ENCODE measurements around the gene MAPK11.
"Not testable (repeated sequence)": the region's sequence is repeated elsewhere in the genome, so short reads cannot be mapped to it uniquely, and the experiment has no call there.

The MAPK11 gene

GRCh38 chr22:50277761-50278160 is 7.6 kb upstream of the MAPK11 start:
- peaks cover 6% of the 10 kb centered on the region for H3K4me1 Mint-ChIP-seq
- H3K36me3 Mint-ChIP-seq = no peaks in the 10 kb centered on the region
- H3K27ac Mint-ChIP-seq = no peak overlapping the region
- no peak overlapping the region for H3K4me3 Mint-ChIP-seq
- no peaks in the 10 kb centered on the region for H3K27me3 Mint-ChIP-seq
- no peaks in the 10 kb centered on the region for H3K9me3 Mint-ChIP-seq

GRCh38 chr22:50276143-50276542 is 6.0 kb upstream of the MAPK11 start:
- Mint-ChIP-seq H3K27ac (no peak overlapping the region), H3K27me3 (no peaks in the 10 kb centered on the region), H3K4me3 (no peak overlapping the region), H3K4me1 (peaks cover 6% of the 10 kb centered on the region), H3K9me3 (no peaks in the 10 kb centered on the region), H3K36me3 (no peaks in the 10 kb centered on the region)

GRCh38 chr22:50275181-50276055 is 5.2 kb upstream of the MAPK11 start:
- no peak overlapping the region for H3K4me3 Mint-ChIP-seq
- H3K27ac Mint-ChIP-seq = no peak overlapping the region
- H3K27me3 Mint-ChIP-seq = no peaks in the 10 kb centered on the region
- H3K4me1 Mint-ChIP-seq = peaks cover 6% of the 10 kb centered on the region
- no peaks in the 10 kb centered on the region for H3K36me3 Mint-ChIP-seq
- H3K9me3 Mint-ChIP-seq = no peaks in the 10 kb centered on the region

GRCh38 chr22:50274771-50275170 is 4.6 kb upstream of the MAPK11 start:
- no peak overlapping the region for H3K27ac Mint-ChIP-seq

GRCh38 chr22:50274311-50274710 is 4.1 kb upstream of the MAPK11 start:
- Mint-ChIP-seq H3K27ac (no peak overlapping the region), H3K4me3 (no peak overlapping the region), H3K9me3 (no peaks in the 10 kb centered on the region), H3K4me1 (peaks cover 6% of the 10 kb centered on the region), H3K27me3 (no peaks in the 10 kb centered on the region), H3K36me3 (no peaks in the 10 kb centered on the region)

More at GRCh38 chr22:50274771-50275170, 4.6 kb upstream of the MAPK11 start:
- Mint-ChIP-seq H3K4me1 (peaks cover 6% of the 10 kb centered on the region), H3K4me3 (no peak overlapping the region), H3K36me3 (no peaks in the 10 kb centered on the region), H3K27me3 (no peaks in the 10 kb centered on the region), H3K9me3 (no peaks in the 10 kb centered on the region)

- not testable (repeated sequence) for H3K9me3 Mint-ChIP-seq, H3K27me3 Mint-ChIP-seq, H3K4me1 Mint-ChIP-seq, H3K36me3 Mint-ChIP-seq
- Mint-ChIP-seq H3K4me3 (peak overlapping the region; percentile 44), H3K27ac (peak overlapping the region; percentile 72)
Measured at GRCh38 chr22:50273781-50274180, 3.6 kb upstream of the MAPK11 start.

GRCh38 chr22:50273352-50273751 is 3.2 kb upstream of the MAPK11 start:
- not testable (repeated sequence) for H3K36me3 Mint-ChIP-seq, H3K4me1 Mint-ChIP-seq, H3K9me3 Mint-ChIP-seq, H3K4me3 Mint-ChIP-seq, H3K27me3 Mint-ChIP-seq, H3K27ac Mint-ChIP-seq

- H3K27ac Mint-ChIP-seq = no peak overlapping the region
- H3K27me3 Mint-ChIP-seq = no peaks in the 10 kb centered on the region
- H3K4me3 Mint-ChIP-seq = peak overlapping the region; percentile 39
- H3K4me1 Mint-ChIP-seq = peaks cover 9% of the 10 kb centered on the region
- no peaks in the 10 kb centered on the region for H3K36me3 Mint-ChIP-seq
- no peaks in the 10 kb centered on the region for H3K9me3 Mint-ChIP-seq
Measured at GRCh38 chr22:50272044-50272802, 2.0 kb upstream of the MAPK11 start.

GRCh38 chr22:50271519-50271970 is 1.4 kb upstream of the MAPK11 start:
- no peak overlapping the region for H3K4me3 Mint-ChIP-seq
- H3K27ac Mint-ChIP-seq = no peak overlapping the region
- H3K9me3 Mint-ChIP-seq = no peaks in the 10 kb centered on the region
- H3K36me3 Mint-ChIP-seq = no peaks in the 10 kb centered on the region
- H3K4me1 Mint-ChIP-seq = peaks cover 9% of the 10 kb centered on the region
- H3K27me3 Mint-ChIP-seq = no peaks in the 10 kb centered on the region

- H3K27me3 Mint-ChIP-seq = no peaks in the 10 kb centered on the region
- peaks cover 9% of the 10 kb centered on the region for H3K4me1 Mint-ChIP-seq
- no peaks in the 10 kb centered on the region for H3K36me3 Mint-ChIP-seq
- no peak overlapping the region for H3K27ac Mint-ChIP-seq
- peak overlapping the region; percentile 76 for H3K4me3 Mint-ChIP-seq
- H3K9me3 Mint-ChIP-seq = no peaks in the 10 kb centered on the region
Measured at GRCh38 chr22:50270666-50271394, 650 bp upstream of the MAPK11 start.

- Mint-ChIP-seq H3K9me3 (no peaks in the 10 kb centered on the region), H3K36me3 (no peaks in the 10 kb centered on the region), H3K27ac (no peak overlapping the region), H3K4me3 (peak overlapping the region; percentile 30), H3K27me3 (no peaks in the 10 kb centered on the region), H3K4me1 (peaks cover 9% of the 10 kb centered on the region)
Measured at GRCh38 chr22:50269573-50269969, 609 bp downstream of the MAPK11 start.

GRCh38 chr22:50268655-50269113 is 1.5 kb downstream of the MAPK11 start:
- H3K4me3 Mint-ChIP-seq = peak overlapping the region; percentile 49
- H3K36me3 Mint-ChIP-seq = no peaks in the 10 kb centered on the region

GRCh38 chr22:50267591-50268390 is 2.4 kb downstream of the MAPK11 start:
- Mint-ChIP-seq H3K9me3 (no peaks in the 10 kb centered on the region), H3K4me3 (no peak overlapping the region), H3K27ac (no peak overlapping the region), H3K36me3 (no peaks in the 10 kb centered on the region), H3K4me1 (peaks cover 3% of the 10 kb centered on the region), H3K27me3 (no peaks in the 10 kb centered on the region)

More at GRCh38 chr22:50268655-50269113, 1.5 kb downstream of the MAPK11 start:
- peaks cover 3% of the 10 kb centered on the region for H3K4me1 Mint-ChIP-seq
- no peaks in the 10 kb centered on the region for H3K27me3 Mint-ChIP-seq
- no peaks in the 10 kb centered on the region for H3K9me3 Mint-ChIP-seq
- peak overlapping the region; percentile 65 for H3K27ac Mint-ChIP-seq

GRCh38 chr22:50266994-50267393 is 3.2 kb downstream of the MAPK11 start:
- peaks cover 7% of the 10 kb centered on the region for H3K4me1 Mint-ChIP-seq
- H3K9me3 Mint-ChIP-seq = no peaks in the 10 kb centered on the region
- H3K27ac Mint-ChIP-seq = no peak overlapping the region
- peaks cover 5% of the 10 kb centered on the region for H3K27me3 Mint-ChIP-seq
- no peaks in the 10 kb centered on the region for H3K36me3 Mint-ChIP-seq
- H3K4me3 Mint-ChIP-seq = no peak overlapping the region

Data from activated naive CD4-positive, alpha-beta T cell treated with anti-CD3 and anti-CD28 coated beads, Interleukin-2, amount 50 U/mL, for 24 hours (primary cell).